HCT116 (cell line): ENCODE data around the gene CFAP45. TPM values are rescaled to one million over a fixed set of nuclear protein-coding genes. Genes with fewer than 3 reads are reported as not detected.

Source experiments
- ATAC-seq: fragments of 200-7000 bp; cut with Tn5 transposase; 2 replicates; pipeline ENCODE4 v1.9.1; 2020; ENCODE audit warnings: mild to moderate bottlenecking, moderate library complexity
- BruUV-seq: library from RNA; stranded (reverse); fragments of 400-500 nt; replicated peaks from 2 replicates; lab custom pipeline; 2021; lab: Mats Ljungman, UMichigan
- CTCF ChIA-PET: fragments of 300-600 bp; sonication (Branson Sonifier 250); formaldehyde crosslinking; loops from one replicate; lab custom pipeline; 2021; ENCODE audit warnings: antibody characterized with exemption; lab: Charles Lee
- POLR2A ChIA-PET: fragments of 300-600, 350-600 bp; sonication (Branson Sonifier 250); formaldehyde crosslinking; loops from one replicate; lab custom pipeline; 2021; ENCODE audit warnings: antibody characterized with exemption; lab: Charles Lee
- RAD21 ChIA-PET, 2 experiments: fragments of 300-600 bp; sonication (Branson Sonifier 250); formaldehyde crosslinking; loops; one replicate each; lab custom pipeline; 2023; ENCODE audit warnings: low total read pairs in 2 of 2; ENCODE audit not compliant: uncharacterized antibody in 2 of 2, unreplicated experiment in 2 of 2, low non-redundant PET in 1 of 2; lab: Charles Lee
- DNase-seq: peaks from one replicate; pipeline ENCODE4 v3.0.0-alpha.2; 2010; ENCODE audit warnings: low read depth, low spot score
- H2AFZ ChIP-seq: fragments of 200-600 bp; shearing (Covaris generic), sonication (generic); 2 replicates; pipeline ENCODE4 v1.6.1; 2017; ENCODE audit warnings: low read depth, mixed run types, mixed read lengths, antibody characterized with exemption, low read length; ENCODE audit not compliant: poor library complexity, severe bottlenecking
- H3K27ac ChIP-seq: 2 replicates; pipeline ENCODE4 v1.5.1; 2012; ENCODE audit warnings: low read depth, low read length
- H3K27me3 ChIP-seq: fragments of 200-600 bp; sonication (generic); 2 replicates; pipeline ENCODE4 v1.6.1; 2016; ENCODE audit warnings: mixed run types, low read length, mixed read lengths; ENCODE audit not compliant: insufficient read depth
- H3K36me3 ChIP-seq, 2 experiments: fragments of 200-500 bp in 1 of 2; fragments of 200-600 bp in 1 of 2; sonication (Bioruptor generic) in 1 of 2; sonication (generic) in 1 of 2; 2 replicates each; pipeline versions ENCODE4 v1.5.1 to v1.6.1; 2014 to 2016; ENCODE audit warnings: low read length in 2 of 2, inconsistent platforms in 1 of 2, mixed read lengths in 1 of 2, mixed run types in 1 of 2; ENCODE audit not compliant: insufficient read depth in 2 of 2, control insufficient read depth in 1 of 2
- H3K4me1 ChIP-seq, 2 experiments: fragments of 200-600 bp in 1 of 2; sonication (generic) in 1 of 2; 2 replicates each; pipeline versions ENCODE4 v1.5.1 to v1.6.1; 2012 to 2017; ENCODE audit warnings: low read length in 2 of 2, inconsistent platforms in 1 of 2, mild to moderate bottlenecking in 1 of 2, mixed read lengths in 1 of 2, mixed run types in 1 of 2, moderate library complexity in 1 of 2; ENCODE audit not compliant: insufficient read depth in 2 of 2, control insufficient read depth in 1 of 2
- H3K4me2 ChIP-seq: fragments of 200-600 bp; sonication (generic); 2 replicates; pipeline ENCODE4 v1.6.1; 2017; ENCODE audit warnings: mixed run types, low read length, mixed read lengths
- H3K4me3 ChIP-seq, 2 experiments: fragments of 200-600 bp in 1 of 2; sonication (generic) in 1 of 2; replicated peaks in 1 of 2; 2 replicates each; pipeline ENCODE4 v1.5.1; 2011 to 2016; ENCODE audit warnings: low read length in 2 of 2, control low read depth in 1 of 2, low read depth in 1 of 2, mild to moderate bottlenecking in 1 of 2, mixed read lengths in 1 of 2, mixed run types in 1 of 2
- H3K79me2 ChIP-seq: fragments of 200-600 bp; sonication (generic); 2 replicates; pipeline ENCODE4 v1.6.1; 2017; ENCODE audit warnings: mild to moderate bottlenecking, mixed run types, low read length, moderate library complexity, mixed read lengths; ENCODE audit not compliant: insufficient read depth
- H3K9ac ChIP-seq: fragments of 200-600 bp; sonication (generic); 2 replicates; pipeline ENCODE4 v1.6.1; 2016; ENCODE audit warnings: low read length, mixed read lengths
- H3K9me2 ChIP-seq: fragments of 200-600 bp; sonication (generic), shearing (Covaris generic); 2 replicates; pipeline ENCODE4 v1.6.1; 2017; ENCODE audit warnings: mixed run types, mild to moderate bottlenecking, moderate library complexity; ENCODE audit not compliant: insufficient read depth
- H3K9me3 ChIP-seq, 2 experiments: fragments of 200-500 bp in 1 of 2; fragments of 200-600 bp in 1 of 2; sonication (Bioruptor generic) in 1 of 2; sonication (generic) in 1 of 2; 2 replicates each; pipeline ENCODE4 v1.6.1; 2014 to 2017; ENCODE audit warnings: low read length in 2 of 2, mixed read lengths in 2 of 2, inconsistent platforms in 1 of 2, low read depth in 1 of 2, mild to moderate bottlenecking in 1 of 2, mixed run types in 1 of 2, moderate library complexity in 1 of 2; ENCODE audit not compliant: control insufficient read depth in 1 of 2, insufficient read depth in 1 of 2
- H4K20me1 ChIP-seq: fragments of 200-600 bp; sonication (generic), shearing (Covaris generic); 2 replicates; pipeline ENCODE4 v1.6.1; 2017; ENCODE audit warnings: mixed run types, mild to moderate bottlenecking, moderate library complexity; ENCODE audit not compliant: insufficient read depth
- EGR1 ChIP-seq: IDR thresholded peaks from 2 replicates; pipeline ENCODE4 v1.6.1; 2012; ENCODE audit warnings: low read depth
- ELF1 ChIP-seq: IDR thresholded peaks from 2 replicates; pipeline ENCODE4 v1.6.1; 2012; ENCODE audit warnings: low read depth, borderline replicate concordance
- EZH2phosphoT487 ChIP-seq: fragments of 200-600 bp; IDR thresholded peaks from 2 replicates; pipeline ENCODE4 v1.6.1; 2018; ENCODE audit warnings: antibody characterized with exemption, borderline replicate concordance
- RAD21 ChIP-seq: IDR thresholded peaks from 2 replicates; pipeline ENCODE4 v1.6.1; 2012; ENCODE audit warnings: low read depth, mild to moderate bottlenecking
- SP1 ChIP-seq: IDR thresholded peaks from 2 replicates; pipeline ENCODE4 v1.6.1; 2012; ENCODE audit warnings: low read depth
- SRF ChIP-seq: IDR thresholded peaks from 2 replicates; pipeline ENCODE4 v1.6.1; 2012; ENCODE audit warnings: low read depth
- TCF7L2 ChIP-seq: IDR thresholded peaks from 2 replicates; pipeline ENCODE4 v1.7.0; 2011; ENCODE audit warnings: borderline replicate concordance, inconsistent platforms; ENCODE audit not compliant: insufficient read depth, insufficient read length; ENCODE audit errors: extremely low read depth
- YY1 ChIP-seq: IDR thresholded peaks from 2 replicates; pipeline ENCODE4 v1.6.1; 2011; ENCODE audit warnings: low read length, low read depth, moderate library complexity, mild to moderate bottlenecking; ENCODE audit not compliant: insufficient replicate concordance; ENCODE audit errors: extremely low read depth
- ZFX ChIP-seq: fragments of 450-650 bp; IDR thresholded peaks from 2 replicates; pipeline ENCODE4 v1.6.1; 2017
- intact Hi-C: fragments of 100-400 bp; cut with micrococcal nuclease; formaldehyde crosslinking; loops from 2 replicates; pipeline ENCODE4 v1.10.0; 2022
- total RNA-seq: library from RNA; stranded (reverse); gene quantifications from one replicate; pipeline ENCODE4 v1.2.1, GENCODE V29; 2021; ENCODE audit not compliant: unreplicated experiment
- TF ChIP-seq, protein P1 (sequence below): IDR thresholded peaks from 2 replicates; pipeline ENCODE4 v1.6.1; 2012

The CFAP45 gene
- total RNA-seq, 1 experiment from 2014 or later, result 0.59 TPM

DNA sequence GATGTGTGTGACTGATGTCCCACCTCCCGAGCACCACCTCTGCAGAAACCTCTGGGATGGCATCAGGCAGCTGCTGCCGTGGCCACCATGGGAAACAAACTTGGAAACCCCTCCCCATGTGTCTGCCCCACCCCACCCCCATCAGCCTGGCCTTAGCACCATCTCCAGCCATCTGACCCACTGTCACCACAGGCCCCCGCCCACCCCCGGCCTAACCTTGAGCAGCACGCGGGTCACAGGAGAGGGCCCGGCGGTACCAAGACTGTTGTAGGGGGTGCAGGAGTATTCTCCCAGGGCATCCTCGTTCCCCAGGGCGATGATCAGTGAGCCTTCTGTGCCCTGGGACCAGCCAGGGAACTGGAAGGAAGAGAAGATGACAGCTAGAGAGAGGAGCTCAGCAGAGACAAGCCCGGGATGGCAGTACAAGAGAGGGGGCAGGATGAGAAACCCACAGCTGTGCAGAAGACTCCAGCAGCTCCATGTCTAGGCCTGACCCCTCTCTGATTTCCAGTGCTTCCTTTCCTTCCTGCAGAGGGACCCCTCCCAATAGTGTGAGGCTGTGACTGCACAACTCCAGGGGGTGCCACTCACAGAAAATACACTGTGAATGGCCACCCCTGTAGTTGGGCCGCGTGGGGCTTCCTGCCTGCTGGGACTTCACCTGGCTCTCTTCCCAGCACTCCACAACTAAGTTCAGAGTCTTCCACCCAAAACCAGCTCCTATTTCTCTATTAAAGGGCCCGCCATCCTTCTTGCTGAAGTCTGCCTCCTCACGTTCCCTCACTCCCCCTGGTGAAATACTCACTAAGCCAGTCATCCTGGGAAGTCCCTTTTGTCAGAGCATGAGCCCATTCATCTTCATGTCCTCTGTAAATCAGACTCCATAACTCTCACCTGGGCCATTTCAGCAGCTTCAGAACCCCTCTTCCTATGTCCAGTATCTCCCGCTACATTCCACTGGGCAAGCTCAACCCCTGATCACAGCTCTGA, 32.6 kb upstream of the CFAP45 start:
- Histone ChIP-seq H3K9me2 (no peaks in the 10 kb centered on the region), H3K4me1 (peaks cover 3 to 15% of the 10 kb centered on the region in 2 experiments), H3K9ac (no peak overlapping the region), H3K27ac (no peak overlapping the region), H3K36me3 (peaks cover 0 to 2% of the 10 kb centered on the region in 2 experiments; a peak in 1 of 4 replicates), H3K79me2 (no peaks in the 10 kb centered on the region), H4K20me1 (no peaks in the 10 kb centered on the region), H3K27me3 (no peaks in the 10 kb centered on the region), H3K4me2 (no peak overlapping the region), H3K4me3 (no peak overlapping the region), H3K9me3 (no peaks in the 10 kb centered on the region), H2AFZ (no peak overlapping the region)
- BruUV-seq, result no TSS peak
- ATAC-seq (no peak), DNase-seq (no peak)
- intact Hi-C loops, result no loop called here
- CTCF ChIA-PET, result interaction anchor here (10.1 kb wide), 1 partner anchor 74 kb away, joined by 170 read pairs; no protein-coding TSS in a partner anchor
- POLR2A ChIA-PET, result no interaction called here
- RAD21 ChIA-PET, result interaction anchor here in 1 of 2 experiments (1.2 to 1.4 kb wide), 2 partner anchors 74 to 75 kb away, joined by 3 to 4 read pairs; no protein-coding TSS in a partner anchor
- no peak for TF ChIP-seq SP1
- no peak for TF ChIP-seq SRF
- TF ChIP-seq ZFX, result no peak
- TF ChIP-seq EZH2phosphoT487, result no peak
- TF ChIP-seq, protein P1, sequence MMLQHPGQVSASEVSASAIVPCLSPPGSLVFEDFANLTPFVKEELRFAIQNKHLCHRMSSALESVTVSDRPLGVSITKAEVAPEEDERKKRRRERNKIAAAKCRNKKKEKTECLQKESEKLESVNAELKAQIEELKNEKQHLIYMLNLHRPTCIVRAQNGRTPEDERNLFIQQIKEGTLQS, result no peak
- TF ChIP-seq TCF7L2, result no peak
- TF ChIP-seq RAD21, result no peak
- TF ChIP-seq YY1, result no peak
- no peak for TF ChIP-seq EGR1
- TF ChIP-seq ELF1, result no peak
- TF ChIP-seq, all 23 proteins: peak for 0
